NT2/D1 (cell line): ENCODE measurements around the gene KIAA1958.

Experiments used
- SUZ12 ChIP-seq: IDR thresholded peaks from 2 replicates; pipeline ENCODE4 v1.6.1; 2011; ENCODE audit not compliant: insufficient read length, insufficient read depth; ENCODE audit errors: extremely low read depth
- YY1 ChIP-seq: IDR thresholded peaks from 2 replicates; pipeline ENCODE4 v1.6.1; 2011; ENCODE audit not compliant: insufficient read length, insufficient read depth
- ZNF274 ChIP-seq: IDR thresholded peaks from 2 replicates; pipeline ENCODE4 v1.6.1; 2011; ENCODE audit warnings: mild to moderate bottlenecking, low read depth, low read length

- TF ChIP-seq YY1 (no peak), SUZ12 (no peak), ZNF274 (no peak)
Observed at GRCh38 chr9:112443200-112443599, 43.4 kb upstream of the KIAA1958 start.
